ENCODE results near the gene MYO3B. TPM values are rescaled to one million over a fixed set of nuclear protein-coding genes. Genes with fewer than 3 reads are reported as not detected.

The MYO3B gene
- total and polyA plus RNA-seq, 2 of the 8 experiments (the other 6 are each of a cell fraction or from before 2014, with no cell fraction given): 0.17 to 0.19 TPM

DNA sequence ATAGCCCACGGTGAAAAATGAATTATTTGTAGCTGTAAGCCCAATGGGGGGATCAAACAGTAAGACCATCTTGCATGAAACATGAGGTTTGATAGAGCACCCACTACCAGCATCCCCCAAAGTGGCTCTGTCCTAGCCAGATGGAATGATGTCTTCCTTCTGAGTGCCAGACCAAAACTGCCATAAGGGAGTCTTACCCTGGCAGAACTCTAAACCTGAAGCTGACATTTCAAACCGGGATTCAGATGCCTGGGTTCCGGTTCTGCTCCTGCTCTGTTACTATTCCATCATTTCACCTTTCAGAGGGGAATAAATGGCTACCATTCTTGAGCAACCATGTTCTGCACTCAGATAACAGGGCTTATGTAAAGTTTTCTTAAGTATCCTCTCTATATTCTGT, 67.4 kb downstream of the MYO3B start:
- Histone ChIP-seq H3K56ac (replicated peaks; ENCODE audit: insufficient read length, low read depth, low read length) (no peak overlapping the region), H2BK20ac (ENCODE audit: low read length) (no peak overlapping the region), H3K36me3 (ENCODE audit: control insufficient read depth in 2 of 4, insufficient read depth in 4 of 4, low read length in 3 of 4) (no peaks in the 10 kb centered on the region), H3K27me3 (replicated peaks in 1 of 4; ENCODE audit: control insufficient read depth in 3 of 4, extremely low read depth in 1 of 4, insufficient read depth in 3 of 4, low read length in 3 of 4) (no peaks in the 10 kb centered on the region), H3K9me3 (ENCODE audit: insufficient read depth in 2 of 2, low read depth in 1 of 2, low read length in 1 of 2) (no peaks in the 10 kb centered on the region), H3K79me1 (ENCODE audit: low read depth, low read length) (no peaks in the 10 kb centered on the region), H3K4me1 (replicated peaks in 1 of 4; ENCODE audit: control insufficient read depth in 3 of 4, insufficient read depth in 4 of 4, low read length in 3 of 4) (no peaks in the 10 kb centered on the region), H4K20me1 (replicated peaks in 1 of 2; ENCODE audit: control insufficient read depth in 1 of 2, insufficient read depth in 2 of 2, low read length in 2 of 2) (no peaks in the 10 kb centered on the region), H2BK5ac (ENCODE audit: low read depth, low read length) (no peak overlapping the region), H2BK12ac (ENCODE audit: low read depth, low read length) (no peak overlapping the region), H3K9ac (replicated peaks in 1 of 4; ENCODE audit: extremely low read depth in 1 of 4, low read depth in 3 of 4, low read length in 3 of 4) (no peak overlapping the region), H3K27ac (ENCODE audit: low read depth, low read length) (no peak overlapping the region), H2BK120ac (replicated peaks; ENCODE audit: low read depth, low read length) (no peak overlapping the region), H4K5ac (ENCODE audit: insufficient read length, low read depth, low read length) (no peak overlapping the region), H2BK15ac (ENCODE audit: low read length) (no peak overlapping the region), H3K14ac (ENCODE audit: insufficient read length) (no peak overlapping the region), H2AFZ (ENCODE audit: low read length) (no peak overlapping the region), H3K4ac (replicated peaks; ENCODE audit: insufficient read length, low read depth, low read length) (no peak overlapping the region), H4K91ac (replicated peaks; ENCODE audit: insufficient read length, low read length) (no peak overlapping the region), H2AK5ac (ENCODE audit: low read depth, low read length) (no peak overlapping the region), H3K4me3 (ENCODE audit: extremely low read depth in 1 of 4, insufficient read depth in 2 of 4, low read depth in 3 of 4, low read length in 4 of 4) (no peak overlapping the region), H4K8ac (ENCODE audit: extremely low read depth, insufficient read depth, low read length) (no peak overlapping the region), H3K23me2 (ENCODE audit: low read depth, low read length) (no peaks in the 10 kb centered on the region; the same call in 1 of the 2 replicates), H3K4me2 (ENCODE audit: insufficient read depth in 1 of 2, low read depth in 2 of 2, low read length in 2 of 2) (no peak overlapping the region), H3K18ac (ENCODE audit: extremely low read depth, low read length) (no peak overlapping the region), H3K79me2 (ENCODE audit: control insufficient read depth in 1 of 2, insufficient read depth in 2 of 2, low read length in 2 of 2) (no peaks in the 10 kb centered on the region), H3K23ac (ENCODE audit: insufficient read length) (no peak overlapping the region)
- CTCF ChIA-PET (ENCODE audit: partially characterized antibody): interaction anchor here (1.2 to 4.8 kb wide), 2 partner anchors 8 to 89 kb away, joined by 4 to 23 read pairs; no protein-coding TSS in a partner anchor
- POLR2A ChIA-PET (ENCODE audit: partially characterized antibody): no interaction called here
- FAIRE-seq (no peak), DNase-seq (ENCODE audit: low read depth in 1 of 2, low spot score in 2 of 2) (no peak)
- WGBS, 2 experiments (ENCODE audit: extremely low coverage in 1 of 2, insufficient coverage in 1 of 2, insufficient read length in 1 of 2, insufficient replicate concordance in 2 of 2, low coverage in 1 of 2, low lambda C conversion rate in 2 of 2, missing lambda C conversion rate in 1 of 2): 98% methylated on average over 3 of the region's 3 CpGs; no CpG with 5 or more reads in 1 of the 2 experiments
- TF ChIP-seq BACH1 (IDR thresholded peaks at IDR 0.05; ENCODE audit: low read length) (no peak), NANOG (IDR thresholded peaks at IDR 0.05; ENCODE audit: insufficient read depth, low read depth, low read length, poor library complexity, severe bottlenecking) (no peak), CHD1 (IDR thresholded peaks at IDR 0.05; ENCODE audit: low read depth, low read length) (no peak), EGR1 (IDR thresholded peaks at IDR 0.05; ENCODE audit: borderline replicate concordance, low read depth, low read length) (no peak), JUND (IDR thresholded peaks at IDR 0.05; ENCODE audit: low read length) (no peak), CHD2 (IDR thresholded peaks at IDR 0.05; ENCODE audit: low read length) (no peak), SUZ12 (IDR thresholded peaks at IDR 0.05; ENCODE audit: low read length) (no peak)
- TF ChIP-seq, protein P1, sequence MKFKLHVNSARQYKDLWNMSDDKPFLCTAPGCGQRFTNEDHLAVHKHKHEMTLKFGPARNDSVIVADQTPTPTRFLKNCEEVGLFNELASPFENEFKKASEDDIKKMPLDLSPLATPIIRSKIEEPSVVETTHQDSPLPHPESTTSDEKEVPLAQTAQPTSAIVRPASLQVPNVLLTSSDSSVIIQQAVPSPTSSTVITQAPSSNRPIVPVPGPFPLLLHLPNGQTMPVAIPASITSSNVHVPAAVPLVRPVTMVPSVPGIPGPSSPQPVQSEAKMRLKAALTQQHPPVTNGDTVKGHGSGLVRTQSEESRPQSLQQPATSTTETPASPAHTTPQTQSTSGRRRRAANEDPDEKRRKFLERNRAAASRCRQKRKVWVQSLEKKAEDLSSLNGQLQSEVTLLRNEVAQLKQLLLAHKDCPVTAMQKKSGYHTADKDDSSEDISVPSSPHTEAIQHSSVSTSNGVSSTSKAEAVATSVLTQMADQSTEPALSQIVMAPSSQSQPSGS (IDR thresholded peaks at IDR 0.05; ENCODE audit: low read length): no peak
- TF ChIP-seq, protein P2, sequence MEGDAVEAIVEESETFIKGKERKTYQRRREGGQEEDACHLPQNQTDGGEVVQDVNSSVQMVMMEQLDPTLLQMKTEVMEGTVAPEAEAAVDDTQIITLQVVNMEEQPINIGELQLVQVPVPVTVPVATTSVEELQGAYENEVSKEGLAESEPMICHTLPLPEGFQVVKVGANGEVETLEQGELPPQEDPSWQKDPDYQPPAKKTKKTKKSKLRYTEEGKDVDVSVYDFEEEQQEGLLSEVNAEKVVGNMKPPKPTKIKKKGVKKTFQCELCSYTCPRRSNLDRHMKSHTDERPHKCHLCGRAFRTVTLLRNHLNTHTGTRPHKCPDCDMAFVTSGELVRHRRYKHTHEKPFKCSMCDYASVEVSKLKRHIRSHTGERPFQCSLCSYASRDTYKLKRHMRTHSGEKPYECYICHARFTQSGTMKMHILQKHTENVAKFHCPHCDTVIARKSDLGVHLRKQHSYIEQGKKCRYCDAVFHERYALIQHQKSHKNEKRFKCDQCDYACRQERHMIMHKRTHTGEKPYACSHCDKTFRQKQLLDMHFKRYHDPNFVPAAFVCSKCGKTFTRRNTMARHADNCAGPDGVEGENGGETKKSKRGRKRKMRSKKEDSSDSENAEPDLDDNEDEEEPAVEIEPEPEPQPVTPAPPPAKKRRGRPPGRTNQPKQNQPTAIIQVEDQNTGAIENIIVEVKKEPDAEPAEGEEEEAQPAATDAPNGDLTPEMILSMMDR (IDR thresholded peaks at IDR 0.05; ENCODE audit: control extremely low read depth in 1 of 3, insufficient read depth in 1 of 3, low read depth in 1 of 3, low read length in 3 of 3): no peak
- TF ChIP-seq, protein P3, sequence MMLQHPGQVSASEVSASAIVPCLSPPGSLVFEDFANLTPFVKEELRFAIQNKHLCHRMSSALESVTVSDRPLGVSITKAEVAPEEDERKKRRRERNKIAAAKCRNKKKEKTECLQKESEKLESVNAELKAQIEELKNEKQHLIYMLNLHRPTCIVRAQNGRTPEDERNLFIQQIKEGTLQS (IDR thresholded peaks at IDR 0.05; ENCODE audit: insufficient read depth, low read depth, low read length): no peak
